ENCODE measurements around the gene RASSF1. TPM values are rescaled to one million over a fixed set of nuclear protein-coding genes. Genes with fewer than 3 reads are reported as not detected.

Gene RASSF1
- total and polyA plus RNA-seq, 2 of the 8 experiments (the other 6 are each of a cell fraction or from before 2014, with no cell fraction given), result 10.3 to 15.7 TPM

DNA sequence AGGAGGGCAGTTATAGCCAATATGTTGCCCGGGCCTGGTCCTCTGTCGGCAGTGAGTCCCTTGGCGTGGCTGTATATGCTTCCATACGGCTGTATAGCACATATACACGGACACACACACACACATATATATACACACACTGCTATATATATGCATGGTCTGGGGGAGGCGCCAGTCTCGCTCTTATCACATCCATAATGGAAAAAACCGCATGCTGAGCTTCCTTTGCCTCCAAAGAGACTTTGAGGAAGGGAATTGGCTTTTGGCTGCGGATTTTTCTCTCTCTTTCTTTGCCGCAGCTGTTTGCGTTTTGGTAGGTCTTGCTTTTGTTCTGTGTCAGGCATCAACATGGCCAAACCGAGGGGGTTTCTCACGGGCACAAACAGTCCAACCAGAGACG is 30.0 kb upstream of the RASSF1 start:
- no peak overlapping the region for H2BK120ac ChIP-seq (replicated peaks; ENCODE audit: low read depth, low read length)
- peaks cover 4% of the 10 kb centered on the region; the same call in 1 of the 2 replicates for H3K23me2 ChIP-seq (ENCODE audit: low read depth, low read length)
- no peaks in the 10 kb centered on the region for H4K20me1 ChIP-seq (replicated peaks in 1 of 2; ENCODE audit: control insufficient read depth in 1 of 2, insufficient read depth in 2 of 2, low read length in 2 of 2)
- H2AFZ ChIP-seq (ENCODE audit: low read length), result no peak overlapping the region
- H3K4me2 ChIP-seq (ENCODE audit: insufficient read depth in 1 of 2, low read depth in 2 of 2, low read length in 2 of 2), result no peak overlapping the region
- H3K18ac ChIP-seq (ENCODE audit: extremely low read depth, low read length), result peak overlapping the region; percentile 87; the same call in 1 of the 2 replicates
- ChIA-PET POLR2A (ENCODE audit: partially characterized antibody) (interaction anchor here (0.8 to 1.9 kb wide), 7 partner anchors 10 to 168 kb away, joined by 3 to 7 read pairs (median 5); partner anchors contain the start of genes CYB561D2 and NPRL2), CTCF (ENCODE audit: partially characterized antibody) (interaction anchor here (0.6 to 5.5 kb wide), 32 partner anchors 9 to 225 kb away, joined by 3 to 52 read pairs (median 5); partner anchors contain the start of genes CYB561D2 and NPRL2)
- no peaks in the 10 kb centered on the region for H3K9me3 ChIP-seq (ENCODE audit: insufficient read depth in 2 of 2, low read depth in 1 of 2, low read length in 1 of 2)
- H3K4me3 ChIP-seq (ENCODE audit: extremely low read depth in 1 of 4, insufficient read depth in 2 of 4, low read depth in 3 of 4, low read length in 4 of 4), result no peak overlapping the region
- no peaks in the 10 kb centered on the region for H3K79me2 ChIP-seq (ENCODE audit: control insufficient read depth in 1 of 2, insufficient read depth in 2 of 2, low read length in 2 of 2)
- WGBS, 2 experiments (ENCODE audit: extremely low coverage in 1 of 2, insufficient coverage in 1 of 2, insufficient read length in 1 of 2, insufficient replicate concordance in 2 of 2, low coverage in 1 of 2, low lambda C conversion rate in 2 of 2, missing lambda C conversion rate in 1 of 2), result 80% methylated on average over 14 of the region's 14 CpGs; no CpG with 5 or more reads in 1 of the 2 experiments
- H3K56ac ChIP-seq (replicated peaks; ENCODE audit: insufficient read length, low read depth, low read length), result no peak overlapping the region
- no peak for DNase-seq (ENCODE audit: low read depth in 1 of 2, low spot score in 2 of 2)
- no peak overlapping the region for H2BK20ac ChIP-seq (ENCODE audit: low read length)
- H3K4ac ChIP-seq (replicated peaks; ENCODE audit: insufficient read length, low read depth, low read length), result no peak overlapping the region
- no peak overlapping the region for H3K14ac ChIP-seq (ENCODE audit: insufficient read length)
- no peaks in the 10 kb centered on the region for H3K36me3 ChIP-seq (ENCODE audit: control insufficient read depth in 2 of 4, insufficient read depth in 4 of 4, low read length in 3 of 4)
- no peak overlapping the region for H3K27ac ChIP-seq (ENCODE audit: low read depth, low read length)
- H4K5ac ChIP-seq (ENCODE audit: insufficient read length, low read depth, low read length), result no peak overlapping the region
- H4K8ac ChIP-seq (ENCODE audit: extremely low read depth, insufficient read depth, low read length), result no peak overlapping the region
- peak overlapping the region; percentile 86 for H4K91ac ChIP-seq (replicated peaks; ENCODE audit: insufficient read length, low read length)
- no peak for FAIRE-seq
- 0 out of 2 replicates have a peak overlapping the region, but pooled peaks have one; percentile 75 for H2BK12ac ChIP-seq (ENCODE audit: low read depth, low read length)
- H3K9ac ChIP-seq (replicated peaks in 1 of 4; ENCODE audit: extremely low read depth in 1 of 4, low read depth in 3 of 4, low read length in 3 of 4), result no peak overlapping the region
- no peaks in the 10 kb centered on the region; a peak in 2 of 7 replicates for H3K27me3 ChIP-seq (replicated peaks in 1 of 4; ENCODE audit: control insufficient read depth in 3 of 4, extremely low read depth in 1 of 4, insufficient read depth in 3 of 4, low read length in 3 of 4)
- H3K4me1 ChIP-seq (replicated peaks in 1 of 4; ENCODE audit: control insufficient read depth in 3 of 4, insufficient read depth in 4 of 4, low read length in 3 of 4), result peaks cover 0 to 32% (median 23%) of the 10 kb centered on the region in 4 experiments; a peak in 6 of 7 replicates
- 0 out of 2 replicates have a peak overlapping the region, but pooled peaks have one; percentile 72 for H2AK5ac ChIP-seq (ENCODE audit: low read depth, low read length)
- H3K79me1 ChIP-seq (ENCODE audit: low read depth, low read length), result 0 out of 2 replicates have a peak, but pooled peaks cover 2% of the 10 kb centered on the region
- no peak overlapping the region for H3K23ac ChIP-seq (ENCODE audit: insufficient read length)
- peak overlapping the region; percentile 48; the same call in 1 of the 2 replicates for H2BK15ac ChIP-seq (ENCODE audit: low read length)
- H2BK5ac ChIP-seq (ENCODE audit: low read depth, low read length), result no peak overlapping the region
- no peak for TF ChIP-seq SP2 (IDR thresholded peaks at IDR 0.05; ENCODE audit: low read length)
- TF ChIP-seq, protein P1, sequence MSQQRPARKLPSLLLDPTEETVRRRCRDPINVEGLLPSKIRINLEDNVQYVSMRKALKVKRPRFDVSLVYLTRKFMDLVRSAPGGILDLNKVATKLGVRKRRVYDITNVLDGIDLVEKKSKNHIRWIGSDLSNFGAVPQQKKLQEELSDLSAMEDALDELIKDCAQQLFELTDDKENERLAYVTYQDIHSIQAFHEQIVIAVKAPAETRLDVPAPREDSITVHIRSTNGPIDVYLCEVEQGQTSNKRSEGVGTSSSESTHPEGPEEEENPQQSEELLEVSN (IDR thresholded peaks at IDR 0.05), result peak; percentile 30; the same call in 1 of the 2 replicates
- no peak for TF ChIP-seq RFX5 (IDR thresholded peaks at IDR 0.05; ENCODE audit: borderline replicate concordance, low read depth, low read length)
- TF ChIP-seq YY1 (IDR thresholded peaks at IDR 0.05; ENCODE audit: low read depth, low read length), result no peak
- no peak for TF ChIP-seq TAF7 (optimal IDR thresholded peaks at IDR 0.05; ENCODE audit: borderline replicate concordance, low read depth, low read length)
- no peak for TF ChIP-seq BCL11A (IDR thresholded peaks at IDR 0.05; ENCODE audit: low read depth in 2 of 2, low read length in 2 of 2)
- TF ChIP-seq, protein P2, sequence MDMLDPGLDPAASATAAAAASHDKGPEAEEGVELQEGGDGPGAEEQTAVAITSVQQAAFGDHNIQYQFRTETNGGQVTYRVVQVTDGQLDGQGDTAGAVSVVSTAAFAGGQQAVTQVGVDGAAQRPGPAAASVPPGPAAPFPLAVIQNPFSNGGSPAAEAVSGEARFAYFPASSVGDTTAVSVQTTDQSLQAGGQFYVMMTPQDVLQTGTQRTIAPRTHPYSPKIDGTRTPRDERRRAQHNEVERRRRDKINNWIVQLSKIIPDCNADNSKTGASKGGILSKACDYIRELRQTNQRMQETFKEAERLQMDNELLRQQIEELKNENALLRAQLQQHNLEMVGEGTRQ (IDR thresholded peaks at IDR 0.05; ENCODE audit: low read length), result no peak
- peak; percentile 41 to 44; a peak in 3 of 4 replicates for TF ChIP-seq RAD21 (IDR thresholded peaks at IDR 0.05 in 1 of 2, conservative IDR thresholded peaks at IDR 0.05 in 1 of 2; ENCODE audit: low read depth in 2 of 2, low read length in 2 of 2)

Measured in H1 (cell line).